Mesothelial cell of epicardium (in vitro differentiated cells): Measurements from ENCODE around the gene NAP1L1. TPM values are rescaled to one million over a fixed set of nuclear protein-coding genes. Genes with fewer than 3 reads are reported as not detected.

Source experiments
- DNase-seq, 2 experiments: peaks; one replicate each; pipeline ENCODE4 v3.0.0; 2021; ENCODE audit warnings: low spot score in 2 of 2; ENCODE audit not compliant: unreplicated experiment in 2 of 2
- H3K27ac Mint-ChIP-seq: 2 replicates; pipeline ENCODE4 v1.8.0; 2021; ENCODE audit warnings: mixed read lengths
- H3K27me3 Mint-ChIP-seq: 2 replicates; pipeline ENCODE4 v1.8.0; 2021; ENCODE audit warnings: low read depth, mixed read lengths
- H3K36me3 Mint-ChIP-seq: 2 replicates; pipeline ENCODE4 v1.8.0; 2021; ENCODE audit warnings: mixed read lengths
- H3K4me1 Mint-ChIP-seq: 2 replicates; pipeline ENCODE4 v1.8.0; 2021; ENCODE audit warnings: mixed read lengths
- H3K4me3 Mint-ChIP-seq: 2 replicates; pipeline ENCODE4 v1.8.0; 2021; ENCODE audit warnings: mild to moderate bottlenecking, moderate library complexity, mixed read lengths
- H3K9me3 Mint-ChIP-seq: 2 replicates; pipeline ENCODE4 v1.8.0; 2021; ENCODE audit warnings: mixed read lengths
- CTCF ChIP-seq: fragments of 200-600 bp; sonication (generic); IDR thresholded peaks from one replicate; pipeline ENCODE4 v1.5.0; 2021; ENCODE audit warnings: antibody characterized with exemption; ENCODE audit not compliant: unreplicated experiment
- total RNA-seq: library from RNA; stranded (reverse); gene quantifications from 3 replicates; pipeline ENCODE4 v1.2.1, GENCODE V29; 2021

NAP1L1 gene
- total RNA-seq, 1 donor from 2014 or later: 887 TPM

- no peak for DNase-seq
- no peak for TF ChIP-seq CTCF
- no peak overlapping the region for H3K4me3 Mint-ChIP-seq
- H3K4me1 Mint-ChIP-seq: no peaks in the 10 kb centered on the region
- H3K9me3 Mint-ChIP-seq: no peaks in the 10 kb centered on the region
- no peaks in the 10 kb centered on the region for H3K27me3 Mint-ChIP-seq
- peaks cover 19% of the 10 kb centered on the region for H3K36me3 Mint-ChIP-seq
- H3K27ac Mint-ChIP-seq: no peak overlapping the region
Measured at GRCh38 chr12:76047060-76047459, 37.4 kb downstream of the NAP1L1 start.

GRCh38 chr12:76043377-76043776 lies 41.1 kb downstream of the NAP1L1 start:
- Mint-ChIP-seq H3K9me3 (no peaks in the 10 kb centered on the region), H3K27me3 (no peaks in the 10 kb centered on the region), H3K4me1 (no peaks in the 10 kb centered on the region), H3K4me3 (no peak overlapping the region), H3K27ac (peak overlapping the region; percentile 13), H3K36me3 (peaks cover 7% of the 10 kb centered on the region)
- no peak for TF ChIP-seq CTCF
- no peak for DNase-seq

- Mint-ChIP-seq H3K9me3 (no peaks in the 10 kb centered on the region), H3K4me3 (no peak overlapping the region)
- TF ChIP-seq CTCF: no peak
Measured at GRCh38 chr12:76042147-76042546, 42.3 kb downstream of the NAP1L1 start.

GRCh38 chr12:76041406-76041805 lies 43.1 kb downstream of the NAP1L1 start:
- no peaks in the 10 kb centered on the region for H3K9me3 Mint-ChIP-seq
- TF ChIP-seq CTCF: no peak
- DNase-seq: no peak
- H3K27me3 Mint-ChIP-seq: no peaks in the 10 kb centered on the region
- peaks cover 9% of the 10 kb centered on the region for H3K4me1 Mint-ChIP-seq
- H3K27ac Mint-ChIP-seq: no peak overlapping the region
- no peak overlapping the region for H3K4me3 Mint-ChIP-seq
- peaks cover 7% of the 10 kb centered on the region for H3K36me3 Mint-ChIP-seq

More at GRCh38 chr12:76042147-76042546, 42.3 kb downstream of the NAP1L1 start:
- Mint-ChIP-seq H3K27me3 (no peaks in the 10 kb centered on the region), H3K27ac (no peak overlapping the region), H3K4me1 (peaks cover 8% of the 10 kb centered on the region), H3K36me3 (peaks cover 7% of the 10 kb centered on the region)
- DNase-seq: no peak

GRCh38 chr12:76040461-76040860 lies 44.0 kb downstream of the NAP1L1 start:
- no peak for TF ChIP-seq CTCF
- DNase-seq: no peak
- Mint-ChIP-seq H3K27ac (no peak overlapping the region), H3K9me3 (no peaks in the 10 kb centered on the region), H3K27me3 (no peaks in the 10 kb centered on the region), H3K4me3 (no peak overlapping the region), H3K36me3 (peaks cover 7% of the 10 kb centered on the region), H3K4me1 (peaks cover 13% of the 10 kb centered on the region)

- Mint-ChIP-seq H3K4me3 (no peak overlapping the region), H3K27me3 (no peaks in the 10 kb centered on the region), H3K4me1 (peaks cover 29% of the 10 kb centered on the region), H3K9me3 (no peaks in the 10 kb centered on the region), H3K27ac (no peak overlapping the region), H3K36me3 (no peaks in the 10 kb centered on the region)
- TF ChIP-seq CTCF: no peak
- no peak for DNase-seq
Measured at GRCh38 chr12:76038176-76038575, 46.3 kb downstream of the NAP1L1 start.
